GM21825 (cell line): ENCODE results near the gene CAMSAP1.

Experiments used
- ATAC-seq: cut with Tn5 transposase; IDR thresholded peaks from one replicate; pipeline ENCODE4 v1.9.1; 2021; ENCODE audit warnings: mild to moderate bottlenecking, moderate library complexity; ENCODE audit not compliant: unreplicated experiment

The CAMSAP1 gene

DNA sequence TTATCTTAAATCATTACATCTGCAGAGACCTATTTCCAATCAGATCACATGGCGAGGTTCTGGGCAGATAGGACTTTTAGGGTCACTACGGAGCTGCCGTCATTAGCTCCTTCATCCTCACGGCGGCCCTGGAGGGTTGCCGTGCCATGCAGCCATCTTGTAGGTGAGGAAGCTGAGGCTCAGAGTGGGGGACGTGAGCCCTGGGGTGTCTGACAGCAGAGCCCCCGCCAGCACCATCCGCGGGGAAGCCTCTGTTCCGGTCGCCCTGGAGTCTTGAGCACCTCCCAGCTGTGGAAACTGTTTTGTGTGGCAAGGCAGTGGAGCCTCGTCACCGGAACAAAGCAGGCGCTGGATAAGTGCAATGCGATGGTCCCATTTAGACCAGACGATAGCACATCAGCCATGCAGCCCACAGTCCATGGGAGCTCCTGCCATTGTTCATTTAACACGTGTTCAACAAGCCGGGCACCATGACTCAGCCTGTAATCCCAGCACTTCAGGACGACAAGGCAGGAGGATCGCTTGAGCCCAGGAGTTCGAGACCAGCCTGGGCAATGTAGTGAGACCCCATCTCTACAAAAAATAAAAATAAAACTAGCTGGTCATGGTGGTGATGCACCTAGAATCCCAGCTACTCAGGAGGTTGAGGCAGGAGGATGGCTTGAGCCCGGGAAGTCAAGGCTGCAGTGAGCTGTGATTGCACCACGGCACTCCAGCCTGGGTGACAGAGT is 143.5 kb downstream of the CAMSAP1 start:
- no peak for ATAC-seq

GRCh38 chr9:135762921-135763320 is 144.4 kb downstream of the CAMSAP1 start:
- ATAC-seq = no peak

DNA sequence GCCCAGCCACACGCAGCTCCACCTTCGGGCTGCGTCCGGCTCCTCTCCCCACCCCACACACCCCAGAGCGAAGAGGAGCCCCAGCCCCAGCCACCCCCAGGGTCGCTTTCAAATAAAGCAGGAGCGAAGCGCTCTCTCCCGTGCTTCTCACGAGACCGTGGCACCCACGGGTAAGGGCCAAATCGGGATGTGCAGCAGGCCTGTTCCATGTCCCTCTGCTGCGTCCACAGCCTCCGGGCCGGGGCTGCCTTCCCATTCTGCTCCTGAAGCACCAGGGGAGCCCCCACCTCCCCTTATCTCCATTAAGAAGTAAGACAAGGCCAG is 145.5 kb downstream of the CAMSAP1 start:
- no peak for ATAC-seq

DNA sequence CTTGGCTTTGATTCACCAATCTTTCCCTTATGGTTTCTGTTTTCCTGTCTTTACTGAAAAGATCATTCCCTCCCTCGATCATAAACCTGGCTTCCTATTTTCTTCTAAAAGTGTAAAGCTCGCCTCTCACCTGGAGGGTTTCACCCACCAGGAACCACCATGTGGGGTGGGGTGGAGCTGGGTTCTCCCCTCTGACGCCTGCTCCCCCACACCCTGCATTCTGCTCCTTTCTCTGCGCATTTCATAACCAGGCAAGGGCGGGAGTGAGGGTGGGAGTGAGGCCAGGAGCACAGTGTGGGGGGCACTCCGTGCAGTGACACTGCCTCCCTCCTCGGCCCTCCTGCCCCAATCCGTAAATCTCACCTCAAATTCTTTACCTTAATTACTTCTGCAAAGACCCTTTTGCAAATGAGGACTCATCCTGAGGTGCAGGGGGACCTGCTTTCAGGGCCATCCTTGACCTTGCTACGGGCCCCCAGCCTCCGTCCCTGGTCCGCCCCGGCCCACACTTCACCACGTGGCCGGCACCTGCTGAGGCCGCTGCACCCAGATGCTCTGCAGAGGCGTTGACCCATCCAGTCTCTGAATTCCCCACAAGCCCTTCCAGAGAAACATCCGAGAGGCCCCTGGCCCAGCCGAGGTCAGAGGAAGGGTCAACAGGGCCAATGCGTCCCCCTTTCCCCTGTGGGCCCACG is 146.0 kb downstream of the CAMSAP1 start:
- no peak for ATAC-seq

- no peak for ATAC-seq
Observed at GRCh38 chr9:135760465-135760864, 146.9 kb downstream of the CAMSAP1 start.

DNA sequence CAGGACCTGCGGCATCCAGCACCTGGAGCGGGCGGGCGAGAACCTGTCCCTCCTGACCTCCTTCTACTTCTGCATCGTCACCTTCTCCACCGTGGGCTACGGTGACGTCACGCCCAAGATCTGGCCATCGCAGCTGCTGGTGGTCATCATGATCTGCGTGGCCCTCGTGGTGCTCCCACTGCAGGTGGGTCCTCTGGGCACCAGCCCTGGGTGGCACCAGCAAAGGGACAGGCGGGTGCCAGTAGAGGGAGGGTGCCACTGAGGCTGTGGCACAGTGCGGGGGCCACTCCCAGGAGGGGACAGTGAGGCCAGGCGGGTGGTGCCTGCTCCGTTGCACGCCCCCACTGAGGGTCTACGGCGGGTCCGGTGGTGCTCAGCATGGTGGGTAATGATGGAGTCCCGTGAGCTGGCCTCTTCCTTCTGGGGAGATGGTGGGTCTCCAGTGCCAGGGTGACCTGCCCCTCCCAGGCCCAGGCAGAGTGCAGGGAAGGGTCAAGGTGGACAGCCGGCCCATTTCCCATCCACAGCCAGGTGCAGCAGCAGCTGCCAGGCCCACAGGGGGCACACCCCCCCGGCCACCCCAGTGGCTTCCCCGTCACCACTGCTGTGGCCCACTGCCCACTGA is 147.6 kb downstream of the CAMSAP1 start:
- ATAC-seq = no peak

DNA sequence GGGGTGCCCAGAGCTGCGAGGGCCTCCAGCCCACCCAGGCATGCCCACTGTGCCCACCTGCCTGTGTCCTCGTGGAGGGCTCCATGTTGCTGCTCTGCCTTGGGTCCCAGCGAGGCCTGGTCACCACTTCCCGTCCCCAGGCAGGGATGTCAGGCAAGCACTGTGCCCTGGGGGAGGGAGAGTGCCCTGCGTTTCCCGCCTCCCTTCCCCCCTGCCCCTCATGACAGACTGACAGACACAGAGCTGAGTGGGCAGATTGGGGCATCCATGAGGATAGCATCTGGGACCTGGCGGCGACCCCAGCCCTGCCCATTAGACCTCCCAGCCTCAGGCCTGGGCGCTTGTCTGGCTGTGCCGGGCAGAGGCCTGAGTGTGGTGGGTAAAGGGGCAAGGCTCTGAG is 148.5 kb downstream of the CAMSAP1 start:
- ATAC-seq = no peak
